Mesodermal cell (in vitro differentiated cells): ENCODE data around the gene CSNK1G1.

ENCODE experiments used
- H3K27ac ChIP-seq: 2 replicates; pipeline ENCODE4 v1.7.0; 2013; ENCODE audit warnings: mild to moderate bottlenecking, low read depth, low read length, moderate library complexity; ENCODE audit not compliant: severe bottlenecking
- H3K36me3 ChIP-seq: 2 replicates; pipeline ENCODE4 v1.7.1; 2013; ENCODE audit warnings: mild to moderate bottlenecking, low read length, moderate library complexity; ENCODE audit not compliant: control insufficient read depth, insufficient read depth
- H3K4me1 ChIP-seq: one replicate; pipeline ENCODE4 v1.7.1; 2013; ENCODE audit warnings: mild to moderate bottlenecking, low read length; ENCODE audit not compliant: insufficient read depth, control insufficient read depth, poor library complexity, severe bottlenecking
- H3K4me3 ChIP-seq: 2 replicates; pipeline ENCODE4 v1.7.0; 2013; ENCODE audit warnings: low read length, control low read depth, mild to moderate bottlenecking; ENCODE audit not compliant: insufficient read depth, poor library complexity, severe bottlenecking; ENCODE audit errors: extremely low read depth
- H3K9me3 ChIP-seq: 2 replicates; pipeline ENCODE4 v1.7.1; 2013; ENCODE audit warnings: mild to moderate bottlenecking, low read length, moderate library complexity; ENCODE audit not compliant: control insufficient read depth
- WGBS, 2 experiments: methylation state at CpG; one replicate each; pipeline ENCODE4 v1.1.5; 2013; ENCODE audit warnings: missing lambda C conversion rate in 2 of 2; ENCODE audit not compliant: insufficient coverage in 2 of 2; 5-methylcytosine and 5-hydroxymethylcytosine counted together

Gene CSNK1G1

DNA sequence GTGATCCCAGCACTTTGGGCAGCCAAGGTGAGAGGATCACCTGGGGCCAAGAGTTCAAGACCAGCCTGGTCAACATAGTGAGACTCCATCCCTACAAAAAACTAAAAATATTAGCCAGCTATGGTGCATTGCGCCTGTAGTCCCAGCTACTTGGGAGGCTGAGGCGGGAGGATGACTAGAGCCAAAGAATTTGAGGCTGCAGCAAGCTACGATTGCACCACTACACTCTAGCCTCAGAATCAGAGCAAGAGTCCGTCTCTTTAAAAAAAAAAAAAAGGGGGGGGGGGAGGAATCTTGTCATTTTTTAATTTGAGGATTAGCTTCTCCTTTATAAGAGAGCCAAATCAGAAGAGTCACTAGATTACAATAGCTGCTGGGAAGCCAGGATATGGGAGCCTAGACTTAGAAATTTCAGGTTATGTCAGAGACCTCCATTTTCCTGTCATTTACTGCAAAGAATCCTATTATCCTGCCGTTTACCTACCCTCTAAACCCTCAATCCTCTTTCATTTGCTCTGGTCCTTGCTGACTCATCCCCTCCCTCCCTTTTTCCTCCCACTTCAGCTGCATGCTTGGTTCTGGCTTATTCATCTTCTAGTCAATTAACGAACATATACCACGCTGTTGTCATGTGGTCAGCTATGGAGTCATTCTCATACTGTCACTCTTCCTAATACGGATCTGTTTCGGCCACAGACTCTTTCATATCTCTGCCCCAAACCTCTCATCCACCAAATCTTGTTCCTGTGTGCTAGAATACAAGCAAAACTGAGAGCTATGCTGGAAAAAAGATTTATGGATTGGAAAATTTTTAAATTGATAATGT lies 109.4 kb downstream of the CSNK1G1 start:
- Histone ChIP-seq H3K9me3 (peaks cover 10% of the 10 kb centered on the region), H3K4me1 (peaks cover 13% of the 10 kb centered on the region), H3K4me3 (no peak overlapping the region), H3K27ac (peak overlapping the region; percentile 96), H3K36me3 (peaks cover 15% of the 10 kb centered on the region)
- 15 to 64% methylated on average over 3 to 5 of the region's 9 CpGs for WGBS, 2 experiments

DNA sequence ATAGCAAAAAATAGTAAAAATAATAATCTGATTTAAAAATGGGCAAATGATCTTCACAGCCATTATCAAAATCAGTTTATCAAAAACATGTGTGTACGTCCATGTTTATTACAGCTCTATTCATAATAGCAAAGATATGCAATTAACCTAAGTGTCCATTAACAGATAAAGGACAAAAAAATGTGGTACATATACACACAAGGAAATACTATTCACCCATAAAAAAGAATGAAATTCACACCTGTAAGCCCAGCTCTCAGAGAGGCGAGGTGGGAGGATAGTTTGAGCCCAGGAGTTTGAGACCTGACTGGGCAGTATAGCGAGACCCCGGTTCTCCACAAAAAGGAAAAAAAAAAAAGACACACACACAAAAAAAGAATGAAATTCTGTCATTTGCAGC lies 110.6 kb downstream of the CSNK1G1 start:
- Histone ChIP-seq H3K9me3 (peaks cover 10% of the 10 kb centered on the region), H3K4me3 (no peak overlapping the region), H3K36me3 (peaks cover 14% of the 10 kb centered on the region), H3K4me1 (peaks cover 7% of the 10 kb centered on the region), H3K27ac (no peak overlapping the region)
- no CpG with 5 or more reads among the region's 4 CpGs for WGBS, 2 experiments

DNA sequence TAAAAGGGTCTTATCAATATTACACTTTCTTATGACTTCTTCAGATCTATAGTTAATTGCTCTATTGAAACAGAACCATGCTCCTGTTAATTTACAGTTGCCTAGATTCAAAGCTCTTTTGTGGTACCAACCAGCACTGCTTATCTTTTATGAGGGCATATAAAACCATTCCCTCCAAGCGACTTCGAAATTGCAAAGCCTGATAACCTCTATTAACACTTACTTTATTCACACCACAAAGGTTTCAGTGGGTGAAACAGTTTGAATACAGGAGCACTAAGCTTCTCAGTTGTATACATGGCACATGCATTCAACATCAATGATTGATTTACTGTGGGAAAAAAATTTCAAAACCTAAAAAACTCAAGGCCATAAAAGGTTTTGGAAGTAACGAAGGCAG lies 118.3 kb downstream of the CSNK1G1 start:
- no peaks in the 10 kb centered on the region for H3K4me1 ChIP-seq
- H3K27ac ChIP-seq: no peak overlapping the region
- WGBS, 2 experiments: 60 to 83% methylated on average over 2 of the region's 3 CpGs
- H3K36me3 ChIP-seq: no peaks in the 10 kb centered on the region
- no peaks in the 10 kb centered on the region for H3K9me3 ChIP-seq
- no peak overlapping the region for H3K4me3 ChIP-seq

DNA sequence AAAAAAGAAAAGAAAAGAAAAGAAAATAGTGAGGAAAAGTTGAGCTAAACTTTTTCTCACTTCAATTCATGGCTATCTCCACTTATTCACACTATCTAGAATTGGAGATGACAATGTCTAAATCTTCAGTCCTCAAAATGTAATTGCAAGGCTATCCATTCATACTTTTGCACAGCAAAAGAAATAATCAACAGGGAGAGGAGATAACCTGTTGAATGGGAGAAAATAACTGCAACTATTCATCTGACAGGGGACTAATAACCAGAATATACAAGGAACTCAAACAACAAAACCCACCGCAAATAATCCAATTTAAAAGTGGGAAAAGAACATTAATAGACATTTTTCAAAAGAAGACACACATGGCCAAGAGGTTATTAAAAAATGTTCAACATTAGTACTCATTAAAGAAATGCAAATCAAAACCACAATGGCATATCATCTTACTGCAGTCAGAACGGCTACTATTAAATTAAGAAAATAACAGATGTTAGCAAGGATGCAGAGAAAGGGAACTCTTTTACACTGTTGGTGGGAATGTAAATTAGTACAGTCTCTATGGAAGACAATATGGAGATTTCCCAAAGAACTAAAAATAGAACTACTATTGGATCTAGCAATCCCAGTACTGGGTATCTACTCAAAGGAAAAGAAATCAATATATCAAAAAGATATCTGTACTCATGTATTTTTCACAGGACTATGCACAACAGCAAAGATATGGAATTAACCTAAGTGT lies 119.6 kb downstream of the CSNK1G1 start:
- Histone ChIP-seq H3K4me3 (no peak overlapping the region), H3K36me3 (no peaks in the 10 kb centered on the region), H3K27ac (no peak overlapping the region), H3K4me1 (no peaks in the 10 kb centered on the region), H3K9me3 (no peaks in the 10 kb centered on the region)
- WGBS, 2 experiments: no CpG with 5 or more reads among the region's 2 CpGs

DNA sequence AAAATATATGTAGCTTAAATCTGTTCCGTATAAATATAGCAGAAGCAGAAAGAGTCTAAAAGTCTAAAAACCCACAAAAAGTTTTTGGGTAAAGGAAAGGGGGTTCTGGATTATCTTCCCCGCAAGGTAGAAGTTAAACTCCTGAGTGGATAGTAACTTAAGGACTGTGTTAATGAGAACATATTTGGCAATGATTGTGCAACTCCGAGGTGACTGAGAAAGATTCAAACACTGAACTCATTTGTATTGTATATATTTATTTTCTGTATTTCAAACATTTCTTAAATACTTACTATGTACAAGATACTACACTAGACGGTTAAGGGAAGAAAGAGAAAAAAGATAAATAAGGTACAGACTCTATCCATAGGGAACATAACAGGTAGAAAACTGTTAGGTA lies 120.4 kb downstream of the CSNK1G1 start:
- no peaks in the 10 kb centered on the region for H3K9me3 ChIP-seq
- 100% methylated on average over 1 of the region's 4 CpGs; no CpG with 5 or more reads in 1 of the 2 experiments for WGBS, 2 experiments
- H3K4me1 ChIP-seq: no peaks in the 10 kb centered on the region
- H3K4me3 ChIP-seq: no peak overlapping the region
- H3K36me3 ChIP-seq: no peaks in the 10 kb centered on the region
- no peak overlapping the region for H3K27ac ChIP-seq

DNA sequence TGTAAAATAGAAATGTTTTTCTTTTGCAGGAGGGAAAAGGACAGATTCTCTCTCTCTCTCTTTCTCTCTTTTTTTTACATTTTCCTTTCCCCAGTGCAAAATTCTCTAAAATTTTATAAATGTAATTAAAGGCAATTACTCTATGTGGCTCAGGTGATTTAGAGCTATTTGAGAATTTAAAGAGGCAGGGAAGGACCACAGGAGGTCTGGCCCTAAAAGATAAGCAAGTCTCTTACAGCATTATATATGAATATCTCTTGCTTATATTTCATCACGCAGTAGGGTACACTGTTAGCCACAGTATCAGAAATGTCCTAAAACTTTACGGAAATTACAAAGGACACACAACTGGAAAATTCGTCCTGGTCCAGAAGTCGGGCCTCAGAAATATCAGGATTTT lies 122.7 kb downstream of the CSNK1G1 start:
- Histone ChIP-seq H3K27ac (no peak overlapping the region), H3K9me3 (no peaks in the 10 kb centered on the region), H3K4me1 (no peaks in the 10 kb centered on the region), H3K36me3 (peaks cover 3% of the 10 kb centered on the region), H3K4me3 (no peak overlapping the region)
- WGBS, 2 experiments: 89% methylated on average over 3 of the region's 4 CpGs; no CpG with 5 or more reads in 1 of the 2 experiments

DNA sequence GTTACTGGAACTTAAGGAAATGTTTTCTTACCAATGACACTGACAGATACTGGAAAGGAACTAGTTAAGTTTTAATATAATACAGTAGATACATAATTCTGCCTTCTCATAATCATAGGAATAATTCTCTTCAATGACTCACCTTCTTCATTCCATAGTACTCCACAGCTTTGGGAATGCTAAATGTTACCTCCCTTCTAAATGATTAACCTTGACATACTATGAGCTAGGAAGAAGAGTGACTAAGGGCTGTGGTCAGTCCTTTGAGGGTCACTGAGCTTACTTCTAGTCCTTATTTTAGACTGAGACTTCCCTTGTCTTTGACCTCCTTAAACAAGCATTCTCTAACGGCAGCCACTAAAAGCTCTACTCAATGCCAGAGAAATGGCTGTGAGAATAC lies 123.6 kb downstream of the CSNK1G1 start:
- whole genome bisulfite sequencing, 2 experiments: no CpG with 5 or more reads among the region's 1 CpG
- H3K36me3 ChIP-seq: peaks cover 3% of the 10 kb centered on the region
- no peak overlapping the region for H3K27ac ChIP-seq
- no peaks in the 10 kb centered on the region for H3K4me1 ChIP-seq
- no peaks in the 10 kb centered on the region for H3K9me3 ChIP-seq
- H3K4me3 ChIP-seq: no peak overlapping the region

DNA sequence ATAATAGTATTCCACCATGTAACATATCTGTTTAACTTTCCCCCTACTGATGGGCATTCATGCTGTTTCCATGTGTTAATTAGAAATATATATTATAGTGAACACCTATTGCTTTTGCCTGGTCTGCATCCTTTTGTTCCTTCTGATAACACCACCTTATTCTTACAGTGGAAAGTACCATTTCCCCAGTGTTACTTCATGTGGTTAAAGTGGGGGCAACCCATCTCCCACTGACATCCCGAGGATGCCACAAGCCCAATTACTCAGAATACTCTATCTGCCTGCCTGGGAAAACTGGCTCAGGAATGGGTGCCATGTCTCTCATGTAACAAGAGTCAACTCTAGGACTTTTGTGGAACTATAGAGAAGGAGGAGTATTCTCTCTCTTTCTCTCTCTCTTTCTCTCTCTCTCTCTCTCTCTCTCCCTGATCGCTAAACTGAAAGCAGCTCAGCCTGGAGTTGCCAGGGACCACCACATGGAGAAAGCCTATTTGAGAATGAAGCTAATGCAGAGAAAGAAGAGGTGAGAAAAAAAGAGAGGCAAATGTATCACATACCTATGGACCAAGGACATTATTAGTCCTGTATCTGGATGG lies 126.7 kb downstream of the CSNK1G1 start:
- WGBS, 2 experiments: 100% methylated on average over 1 of the region's 2 CpGs; no CpG with 5 or more reads in 1 of the 2 experiments
- peaks cover 10% of the 10 kb centered on the region for H3K36me3 ChIP-seq
- no peaks in the 10 kb centered on the region for H3K9me3 ChIP-seq
- no peak overlapping the region for H3K4me3 ChIP-seq
- no peak overlapping the region for H3K27ac ChIP-seq
- H3K4me1 ChIP-seq: no peaks in the 10 kb centered on the region

DNA sequence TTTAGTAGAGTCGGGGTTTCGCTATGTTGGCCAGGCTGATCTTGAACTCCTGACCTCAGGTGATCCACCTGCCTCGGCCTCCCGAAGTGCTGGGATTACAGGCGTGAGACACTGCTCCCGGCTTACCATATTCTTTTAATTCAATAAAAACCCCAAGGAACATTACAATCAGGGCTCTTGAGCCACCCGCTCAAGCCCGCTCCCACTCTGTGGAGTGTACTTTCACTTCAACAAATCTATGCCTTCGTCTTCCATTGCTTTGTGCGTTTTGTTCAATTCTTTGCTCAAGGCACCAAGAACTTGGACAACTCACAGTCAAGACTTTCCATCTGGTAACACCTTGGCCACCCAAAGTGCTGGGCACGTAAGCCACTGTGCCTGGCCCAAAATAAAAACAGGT lies 130.2 kb downstream of the CSNK1G1 start:
- no peak overlapping the region for H3K4me3 ChIP-seq
- WGBS, 2 experiments: 95 to 100% methylated on average over 10 to 11 of the region's 11 CpGs
- no peaks in the 10 kb centered on the region for H3K4me1 ChIP-seq
- H3K36me3 ChIP-seq: peaks cover 10% of the 10 kb centered on the region
- no peak overlapping the region for H3K27ac ChIP-seq
- H3K9me3 ChIP-seq: no peaks in the 10 kb centered on the region

DNA sequence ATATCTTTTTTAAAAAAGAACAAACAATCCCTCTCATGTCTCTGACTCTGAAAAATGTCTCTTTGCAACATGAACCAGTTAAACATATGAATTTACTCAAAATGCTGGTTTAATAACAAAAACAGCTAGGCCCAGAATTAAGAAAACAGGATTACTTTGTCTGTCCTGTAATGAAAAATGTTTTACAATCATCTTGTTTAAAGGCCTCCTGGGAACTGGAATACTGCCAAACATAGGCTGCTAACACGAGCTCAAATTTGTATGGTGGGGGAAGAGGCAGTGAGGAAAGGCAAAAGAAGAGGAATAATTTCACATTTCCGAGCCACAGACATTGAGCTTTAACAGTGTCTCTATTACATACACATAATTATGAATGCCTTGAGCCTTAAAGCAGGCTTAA lies 131.5 kb downstream of the CSNK1G1 start:
- no peaks in the 10 kb centered on the region for H3K9me3 ChIP-seq
- no peak overlapping the region for H3K27ac ChIP-seq
- 80% methylated on average over 1 of the region's 2 CpGs; no CpG with 5 or more reads in 1 of the 2 experiments for WGBS, 2 experiments
- peaks cover 10% of the 10 kb centered on the region for H3K36me3 ChIP-seq
- no peaks in the 10 kb centered on the region for H3K4me1 ChIP-seq
- no peak overlapping the region for H3K4me3 ChIP-seq
